GM18519 (cell line): ENCODE results near the gene CSPG4.

Experiments
- ATAC-seq: cut with Tn5 transposase; IDR thresholded peaks from one replicate; pipeline ENCODE4 v1.9.1; 2021; ENCODE audit warnings: mild to moderate bottlenecking, moderate library complexity; ENCODE audit not compliant: unreplicated experiment, low FRiP score

The CSPG4 gene

GRCh38 chr15:75675579-75676404 lies 36.9 kb downstream of the CSPG4 start:
- ATAC-seq: no peak

GRCh38 chr15:75674366-75674765 lies 38.3 kb downstream of the CSPG4 start:
- no peak for ATAC-seq

GRCh38 chr15:75673426-75674235 lies 39.0 kb downstream of the CSPG4 start:
- no peak for ATAC-seq

- ATAC-seq: no peak
Measured at GRCh38 chr15:75672646-75673425, 39.8 kb downstream of the CSPG4 start.

- ATAC-seq: no peak
Measured at GRCh38 chr15:75671730-75672602, 40.7 kb downstream of the CSPG4 start.

GRCh38 chr15:75669879-75670212 lies 42.8 kb downstream of the CSPG4 start:
- no peak for ATAC-seq

- ATAC-seq: no peak
Measured at GRCh38 chr15:75669191-75669878, 43.3 kb downstream of the CSPG4 start.

- no peak for ATAC-seq
Measured at GRCh38 chr15:75666823-75667501, 45.7 kb downstream of the CSPG4 start.

- ATAC-seq: no peak
Measured at GRCh38 chr15:75663931-75664421, 48.7 kb downstream of the CSPG4 start.

GRCh38 chr15:75662823-75663519 lies 49.7 kb downstream of the CSPG4 start:
- no peak for ATAC-seq

GRCh38 chr15:75661756-75662140 lies 50.9 kb downstream of the CSPG4 start:
- no peak for ATAC-seq

GRCh38 chr15:75661100-75661755 lies 51.4 kb downstream of the CSPG4 start:
- no peak for ATAC-seq

GRCh38 chr15:75659928-75660645 lies 52.6 kb downstream of the CSPG4 start:
- ATAC-seq: no peak

GRCh38 chr15:75659141-75659771 lies 53.4 kb downstream of the CSPG4 start:
- ATAC-seq: no peak

GRCh38 chr15:75656813-75657212 lies 55.8 kb downstream of the CSPG4 start:
- no peak for ATAC-seq

GRCh38 chr15:75656331-75656730 lies 56.3 kb downstream of the CSPG4 start:
- ATAC-seq: no peak

- no peak for ATAC-seq
Measured at GRCh38 chr15:75655931-75656330, 56.7 kb downstream of the CSPG4 start.
